Ascending aorta (tissue), 2 donors: ENCODE results near the gene ARMC5. TPM values are rescaled to one million over a fixed set of nuclear protein-coding genes. Genes with fewer than 3 reads are reported as not detected.

Experiments
- DNase-seq, 2 donors: peaks; one replicate each; pipeline ENCODE4 v3.0.0-alpha.2; 2019; ENCODE audit warnings: low spot score in 2 of 2
- H3K27ac ChIP-seq, 2 donors: fragments of 200-600 bp; sonication (generic); one replicate each; pipeline ENCODE4 v1.5.1; 2016 to 2017; ENCODE audit warnings: mild to moderate bottlenecking in 1 of 2
- H3K27me3 ChIP-seq: fragments of 200-600 bp; sonication (generic); one replicate; pipeline ENCODE4 v1.5.1; 2017
- H3K36me3 ChIP-seq, 2 donors: fragments of 200-600 bp; sonication (generic); one replicate each; pipeline ENCODE4 v1.5.1; 2016
- H3K4me1 ChIP-seq, 2 donors: fragments of 200-600 bp; sonication (generic); one replicate each; pipeline ENCODE4 v1.5.1; 2016 to 2017; ENCODE audit warnings: mild to moderate bottlenecking in 1 of 2
- H3K4me3 ChIP-seq, 2 donors: fragments of 200-600 bp; sonication (generic); one replicate each; pipeline ENCODE4 v1.5.1; 2016 to 2017; ENCODE audit warnings: mild to moderate bottlenecking in 1 of 2
- H3K9me3 ChIP-seq, 2 donors: fragments of 200-600 bp; sonication (generic); one replicate each; pipeline ENCODE4 v1.5.1; 2016
- intact Hi-C: fragments of 100-400 bp; cut with DNase I; formaldehyde crosslinking; loops from one replicate; pipeline ENCODE4 v1.15.1; 2023
- total RNA-seq: library from RNA; depleted of rRNA; stranded (reverse); fragments of >200 nt; gene quantifications from one replicate; pipeline ENCODE4 v1.1.0, GENCODE V29; 2016
- TF ChIP-seq, protein P1 (sequence below), 3 experiments: fragments of 200-600 bp in 2 of 3; fragments of 450-650 bp in 1 of 3; sonication (generic) in 2 of 3; IDR thresholded peaks; one replicate each; pipeline ENCODE4 v1.5.1; 2016 to 2019; ENCODE audit warnings: antibody characterized with exemption in 3 of 3, mild to moderate bottlenecking in 1 of 3, moderate library complexity in 1 of 3

The ARMC5 gene
- total RNA-seq, 1 donor from 2014 or later = 10.0 TPM

DNA sequence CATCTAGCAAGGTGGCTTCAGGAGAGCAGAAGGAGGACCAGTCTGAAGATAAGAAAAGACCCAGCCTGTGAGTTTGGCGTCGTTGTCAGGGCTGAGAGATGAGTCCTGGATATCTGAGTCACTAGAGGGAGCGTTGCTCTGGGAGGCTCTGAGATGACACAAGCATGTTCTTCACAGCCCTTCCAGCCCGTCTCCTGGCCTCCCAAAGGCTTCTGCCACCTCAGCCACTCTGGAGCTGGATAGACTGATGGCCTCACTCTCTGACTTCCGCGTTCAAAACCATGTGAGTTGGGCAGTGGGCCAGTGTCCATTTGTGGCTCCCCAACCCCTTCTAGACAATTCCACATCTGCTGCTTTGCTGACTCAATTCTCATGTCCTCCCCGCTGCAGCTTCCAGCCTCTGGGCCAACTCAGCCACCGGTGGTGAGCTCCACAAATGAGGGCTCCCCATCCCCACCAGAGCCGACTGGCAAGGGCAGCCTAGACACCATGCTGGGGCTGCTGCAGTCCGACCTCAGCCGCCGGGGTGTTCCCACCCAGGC is 14.9 kb downstream of the ARMC5 start:
- H3K36me3 ChIP-seq = peaks cover 49 to 59% of the 10 kb centered on the region in 2 donors
- intact Hi-C loops = loop anchor here (10.0 kb wide), 1 partner anchor 241 kb away; a partner anchor contains a TSS
- TF ChIP-seq, protein P1, sequence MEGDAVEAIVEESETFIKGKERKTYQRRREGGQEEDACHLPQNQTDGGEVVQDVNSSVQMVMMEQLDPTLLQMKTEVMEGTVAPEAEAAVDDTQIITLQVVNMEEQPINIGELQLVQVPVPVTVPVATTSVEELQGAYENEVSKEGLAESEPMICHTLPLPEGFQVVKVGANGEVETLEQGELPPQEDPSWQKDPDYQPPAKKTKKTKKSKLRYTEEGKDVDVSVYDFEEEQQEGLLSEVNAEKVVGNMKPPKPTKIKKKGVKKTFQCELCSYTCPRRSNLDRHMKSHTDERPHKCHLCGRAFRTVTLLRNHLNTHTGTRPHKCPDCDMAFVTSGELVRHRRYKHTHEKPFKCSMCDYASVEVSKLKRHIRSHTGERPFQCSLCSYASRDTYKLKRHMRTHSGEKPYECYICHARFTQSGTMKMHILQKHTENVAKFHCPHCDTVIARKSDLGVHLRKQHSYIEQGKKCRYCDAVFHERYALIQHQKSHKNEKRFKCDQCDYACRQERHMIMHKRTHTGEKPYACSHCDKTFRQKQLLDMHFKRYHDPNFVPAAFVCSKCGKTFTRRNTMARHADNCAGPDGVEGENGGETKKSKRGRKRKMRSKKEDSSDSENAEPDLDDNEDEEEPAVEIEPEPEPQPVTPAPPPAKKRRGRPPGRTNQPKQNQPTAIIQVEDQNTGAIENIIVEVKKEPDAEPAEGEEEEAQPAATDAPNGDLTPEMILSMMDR (IDR thresholded peaks at IDR 0.05) = no peak
- H3K4me3 ChIP-seq = no peak overlapping the region
- H3K9me3 ChIP-seq = no peaks in the 10 kb centered on the region
- DNase-seq = no peak
- peak overlapping the region in 1 of 2 donors; percentile 14 for H3K27ac ChIP-seq
- H3K27me3 ChIP-seq = no peaks in the 10 kb centered on the region
- peaks cover 0 to 26% of the 10 kb centered on the region in 2 donors for H3K4me1 ChIP-seq

DNA sequence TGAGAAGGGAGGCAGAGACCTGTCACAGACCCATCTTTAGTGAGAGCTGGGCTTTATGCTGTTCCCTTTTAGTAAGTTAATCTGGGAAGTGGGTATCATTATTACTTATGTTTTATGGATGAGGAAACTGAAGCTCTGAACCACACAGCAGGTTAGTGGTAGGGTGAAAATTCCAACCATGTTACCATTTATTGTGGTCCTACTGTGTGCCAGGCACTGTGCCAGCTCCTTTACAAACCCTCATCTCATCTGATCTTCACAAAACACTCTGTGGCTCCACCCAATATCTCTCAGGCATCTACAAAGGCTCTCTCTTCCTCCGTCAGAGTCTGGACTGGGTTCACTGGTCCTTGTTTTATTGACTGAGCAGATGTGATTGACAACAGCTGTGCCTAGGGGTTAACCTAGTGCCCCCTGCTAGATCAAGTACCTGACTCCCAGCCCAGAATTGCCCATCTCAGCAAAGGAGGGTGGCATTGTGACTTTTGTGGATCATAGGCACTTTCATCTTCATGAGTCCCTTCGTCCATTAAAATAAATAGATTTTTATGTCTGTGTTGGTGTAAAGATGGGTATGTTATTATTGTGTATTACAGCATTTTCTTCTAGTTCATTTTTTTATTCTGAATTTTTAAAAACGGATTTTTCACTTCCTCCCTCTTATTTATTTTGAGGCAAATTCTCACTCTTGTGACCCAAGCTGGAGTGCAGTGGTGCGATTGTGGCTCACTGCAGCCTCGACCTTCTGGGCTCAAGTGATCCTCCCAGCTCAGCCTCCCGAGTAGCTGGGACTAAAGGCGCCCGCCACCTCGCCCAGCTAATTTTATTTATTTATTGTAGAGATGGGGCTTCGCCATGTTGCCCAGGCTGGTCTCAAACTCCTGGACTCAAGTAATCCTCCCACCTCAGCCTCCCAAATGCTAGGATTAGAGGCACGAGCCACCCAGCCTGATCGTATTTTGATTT is 15.8 kb downstream of the ARMC5 start:
- peak overlapping the region in 1 of 2 donors; percentile 14 for H3K27ac ChIP-seq
- peaks cover 49 to 60% of the 10 kb centered on the region in 2 donors for H3K36me3 ChIP-seq
- TF ChIP-seq, protein P1 (IDR thresholded peaks at IDR 0.05) = no peak

DNA sequence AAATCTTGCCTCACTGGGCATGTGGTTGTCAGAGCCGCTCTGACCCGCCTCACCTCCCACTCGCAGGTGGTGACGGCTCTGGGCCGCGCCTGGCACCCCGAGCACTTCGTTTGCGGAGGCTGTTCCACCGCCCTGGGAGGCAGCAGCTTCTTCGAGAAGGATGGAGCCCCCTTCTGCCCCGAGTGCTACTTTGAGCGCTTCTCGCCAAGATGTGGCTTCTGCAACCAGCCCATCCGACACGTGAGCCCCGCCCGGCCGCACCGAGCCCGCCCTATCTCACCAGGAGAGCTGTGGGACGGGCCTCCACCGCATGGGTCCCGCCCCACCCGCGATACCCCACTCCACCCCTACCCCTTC is 16.6 kb downstream of the ARMC5 start:
- Histone ChIP-seq H3K9me3 (no peaks in the 10 kb centered on the region), H3K4me1 (peaks cover 0 to 15% of the 10 kb centered on the region in 2 donors), H3K36me3 (peaks cover 49 to 60% of the 10 kb centered on the region in 2 donors), H3K27me3 (no peaks in the 10 kb centered on the region), H3K27ac (no peak overlapping the region), H3K4me3 (no peak overlapping the region)
- intact Hi-C loops = loop anchor here (10.0 kb wide), 1 partner anchor 239 kb away; a partner anchor contains a TSS
- TF ChIP-seq, protein P1 (IDR thresholded peaks at IDR 0.05) = no peak
- DNase-seq = no peak

More for the DNA sequence above, 15.8 kb downstream of the ARMC5 start:
- intact Hi-C loops = loop anchor here (10.0 kb wide), 1 partner anchor 240 kb away; a partner anchor contains a TSS
- DNase-seq = no peak
- peaks cover 0 to 24% of the 10 kb centered on the region in 2 donors for H3K4me1 ChIP-seq
- no peaks in the 10 kb centered on the region for H3K9me3 ChIP-seq
- H3K4me3 ChIP-seq = no peak overlapping the region
- no peaks in the 10 kb centered on the region for H3K27me3 ChIP-seq

DNA sequence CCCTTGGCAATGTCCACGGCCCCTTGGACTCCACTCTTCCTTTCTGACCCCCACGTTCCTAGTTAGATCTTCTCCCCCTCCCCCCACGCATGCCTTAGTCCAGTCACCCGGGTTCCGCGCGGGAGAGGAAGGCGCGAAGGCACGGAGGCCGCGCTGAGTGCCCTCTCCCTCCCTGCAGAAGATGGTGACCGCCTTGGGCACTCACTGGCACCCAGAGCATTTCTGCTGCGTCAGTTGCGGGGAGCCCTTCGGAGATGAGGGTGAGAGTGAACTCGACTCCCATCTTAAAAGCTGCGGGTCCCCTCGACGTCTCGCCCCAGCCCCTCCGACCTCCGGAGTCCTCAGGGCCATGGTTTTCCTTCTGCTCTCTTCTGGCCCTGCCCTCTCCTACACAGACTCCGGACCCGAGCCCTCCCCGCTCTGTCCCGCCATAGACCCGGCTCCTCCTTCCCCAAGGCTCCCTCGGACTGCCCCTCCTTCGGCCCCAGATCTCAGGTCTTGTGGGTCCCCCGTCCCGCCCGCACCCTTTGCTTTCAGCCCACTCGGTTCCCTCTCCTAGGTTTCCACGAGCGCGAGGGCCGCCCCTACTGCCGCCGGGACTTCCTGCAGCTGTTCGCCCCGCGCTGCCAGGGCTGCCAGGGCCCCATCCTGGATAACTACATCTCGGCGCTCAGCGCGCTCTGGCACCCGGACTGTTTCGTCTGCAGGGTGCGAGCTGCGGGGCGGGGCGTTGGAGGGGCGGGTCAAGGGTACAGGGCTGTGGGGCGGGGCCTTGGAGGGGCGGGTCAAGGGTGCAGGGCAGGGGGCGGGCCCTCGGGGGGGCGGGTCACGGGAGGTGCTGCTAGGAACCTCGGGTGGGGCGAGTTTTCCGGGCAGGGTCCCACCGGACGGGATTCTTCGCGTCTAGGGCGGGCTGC is 17.3 kb downstream of the ARMC5 start:
- Histone ChIP-seq H3K9me3 (no peaks in the 10 kb centered on the region), H3K4me1 (peaks cover 0 to 11% of the 10 kb centered on the region in 2 donors), H3K4me3 (peak overlapping the region; percentile 24 to 41), H3K27me3 (no peaks in the 10 kb centered on the region), H3K36me3 (peaks cover 49 to 60% of the 10 kb centered on the region in 2 donors), H3K27ac (no peak overlapping the region)
- TF ChIP-seq, protein P1 (IDR thresholded peaks at IDR 0.05) = no peak
- DNase-seq = peak in 1 of 2 donors; percentile 84
- intact Hi-C loops = loop anchor here (10.0 kb wide), 1 partner anchor 238 kb away; a partner anchor contains a TSS
